NCI-H446 (cell line): ENCODE measurements around the gene CMIP.

Experiments
- DNase-seq, 2 experiments: peaks; one replicate each; lab custom pipeline; 2025; lab: John Stamatoyannopoulos, UW

Gene CMIP

GRCh38 chr16:81447383-81448101 is 2.9 kb downstream of the CMIP start:
- DNase-seq: no peak

- DNase-seq: peak in 1 of 2 experiments; percentile 12
Observed at GRCh38 chr16:81448154-81449131, 3.8 kb downstream of the CMIP start.

GRCh38 chr16:81449241-81449640 is 4.6 kb downstream of the CMIP start:
- DNase-seq: no peak

- no peak for DNase-seq
Observed at GRCh38 chr16:81449899-81450608, 5.4 kb downstream of the CMIP start.

GRCh38 chr16:81450783-81451491 is 6.3 kb downstream of the CMIP start:
- no peak for DNase-seq

GRCh38 chr16:81451753-81452680 is 7.4 kb downstream of the CMIP start:
- no peak for DNase-seq

- DNase-seq: no peak
Observed at GRCh38 chr16:81453091-81453728, 8.6 kb downstream of the CMIP start.

GRCh38 chr16:81454044-81454443 is 9.4 kb downstream of the CMIP start:
- DNase-seq: no peak

GRCh38 chr16:81455006-81455405 is 10.4 kb downstream of the CMIP start:
- no peak for DNase-seq

GRCh38 chr16:81455720-81456494 is 11.3 kb downstream of the CMIP start:
- no peak for DNase-seq

GRCh38 chr16:81456523-81457325 is 12.1 kb downstream of the CMIP start:
- no peak for DNase-seq

GRCh38 chr16:81457326-81458133 is 12.9 kb downstream of the CMIP start:
- no peak for DNase-seq

GRCh38 chr16:81458149-81458669 is 13.6 kb downstream of the CMIP start:
- no peak for DNase-seq

- DNase-seq: no peak
Observed at GRCh38 chr16:81458827-81459598, 14.4 kb downstream of the CMIP start.

GRCh38 chr16:81460075-81460474 is 15.5 kb downstream of the CMIP start:
- no peak for DNase-seq

- no peak for DNase-seq
Observed at GRCh38 chr16:81461243-81461642, 16.6 kb downstream of the CMIP start.

- no peak for DNase-seq
Observed at GRCh38 chr16:81461766-81462165, 17.2 kb downstream of the CMIP start.
